K562 (cell line): ENCODE measurements around the gene SMIM30.

ENCODE experiments used
- ARHGAP35 ChIP-seq: fragments of 450-650 bp; IDR thresholded peaks from 2 replicates; pipeline ENCODE4 v1.6.1; 2018; ENCODE audit not compliant: partially characterized antibody
- CEBPB ChIP-seq: fragments of 450-650 bp; IDR thresholded peaks from 2 replicates; pipeline ENCODE4 v1.6.1; 2016; ENCODE audit warnings: missing genetic modification characterization, missing compliant biosample characterization
- CHCHD3 ChIP-seq: fragments of 250-450 bp; sonication (Bioruptor Pico); IDR thresholded peaks from 2 replicates; pipeline ENCODE4 v2.1.2; 2022; ENCODE audit warnings: mild to moderate bottlenecking
- DIDO1 ChIP-seq: fragments of 450-650 bp; IDR thresholded peaks from 2 replicates; pipeline ENCODE4 v1.6.1; 2016; ENCODE audit warnings: low read depth, missing biosample characterization, missing genetic modification characterization
- HDAC6 ChIP-seq: IDR thresholded peaks from 2 replicates; pipeline ENCODE4 v1.6.1; 2012; ENCODE audit warnings: low read depth, mild to moderate bottlenecking, control low read depth, inconsistent platforms, low read length, moderate library complexity
- MTF1 ChIP-seq: fragments of 250-450 bp; sonication (Bioruptor Pico); IDR thresholded peaks from 2 replicates; pipeline ENCODE4 v1.9.0; 2021; ENCODE audit warnings: moderate library complexity, mild to moderate bottlenecking, inconsistent platforms, borderline replicate concordance
- POLR2A ChIP-seq: fragments of 450-650 bp; conservative IDR thresholded peaks from 2 replicates; pipeline ENCODE4 v1.6.1; 2016
- RBFOX2 ChIP-seq: fragments of 200-400 bp; formaldehyde crosslinking; IDR thresholded peaks from 2 replicates; pipeline ENCODE4 v1.6.1; 2017; ENCODE audit warnings: low read depth, mild to moderate bottlenecking, low read length, moderate library complexity
- SMC3 ChIP-seq: conservative IDR thresholded peaks from 2 replicates; pipeline ENCODE4 v1.6.1; 2011; ENCODE audit warnings: low read depth, low read length, improper control_type of control experiment; ENCODE audit not compliant: insufficient read depth
- ZNF282 ChIP-seq: sonication (generic); formaldehyde crosslinking; IDR thresholded peaks from 2 replicates; pipeline ENCODE4 v1.8.1; 2023; ENCODE audit warnings: missing genetic modification reagents
- TF ChIP-seq, protein P1 (sequence below): IDR thresholded peaks from 2 replicates; pipeline ENCODE4 v1.6.1; 2011; ENCODE audit warnings: borderline replicate concordance, low read depth, mild to moderate bottlenecking, moderate library complexity, low read length; ENCODE audit not compliant: insufficient read depth, poor library complexity, severe bottlenecking
- TF ChIP-seq, protein P2 (sequence below), 3 experiments: IDR thresholded peaks in 2 of 3; conservative IDR thresholded peaks in 1 of 3; 2 replicates each; pipeline ENCODE4 v1.5.1; 2011 to 2012; ENCODE audit warnings: low read length in 3 of 3, mild to moderate bottlenecking in 3 of 3, control low read depth in 2 of 3, improper control_type of control experiment in 1 of 3, inconsistent platforms in 1 of 3, low read depth in 1 of 3, mixed read lengths in 1 of 3, moderate library complexity in 1 of 3; ENCODE audit not compliant: insufficient read depth in 2 of 3

DNA sequence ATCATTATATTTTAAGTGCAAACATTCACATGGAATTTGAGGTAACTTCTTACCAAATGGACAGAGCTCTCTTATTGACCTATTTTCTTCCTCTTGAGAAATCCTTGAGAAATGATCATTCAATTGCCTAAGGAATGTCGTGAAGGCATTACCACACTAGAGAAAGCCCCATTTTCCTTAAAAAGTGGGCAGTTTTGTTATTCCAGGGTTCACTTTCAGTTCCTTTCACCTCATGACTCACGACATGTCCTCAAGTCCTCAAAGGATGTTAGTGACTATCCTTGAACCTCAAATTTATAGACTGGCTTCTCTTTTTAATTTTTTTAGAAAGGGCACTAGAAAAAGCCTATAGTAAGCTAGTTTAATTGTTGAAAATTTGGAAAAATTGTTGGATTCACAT, 40.4 kb upstream of the SMIM30 start:
- TF ChIP-seq CEBPB (tag) (no peak), ZNF282 (no peak), DIDO1 (tag) (no peak), RBFOX2 (no peak), ARHGAP35 (no peak), MTF1 (CRISPR knock-in tag) (no peak), POLR2A (no peak), SMC3 (no peak), CHCHD3 (no peak), HDAC6 (no peak)
- TF ChIP-seq, protein P1, sequence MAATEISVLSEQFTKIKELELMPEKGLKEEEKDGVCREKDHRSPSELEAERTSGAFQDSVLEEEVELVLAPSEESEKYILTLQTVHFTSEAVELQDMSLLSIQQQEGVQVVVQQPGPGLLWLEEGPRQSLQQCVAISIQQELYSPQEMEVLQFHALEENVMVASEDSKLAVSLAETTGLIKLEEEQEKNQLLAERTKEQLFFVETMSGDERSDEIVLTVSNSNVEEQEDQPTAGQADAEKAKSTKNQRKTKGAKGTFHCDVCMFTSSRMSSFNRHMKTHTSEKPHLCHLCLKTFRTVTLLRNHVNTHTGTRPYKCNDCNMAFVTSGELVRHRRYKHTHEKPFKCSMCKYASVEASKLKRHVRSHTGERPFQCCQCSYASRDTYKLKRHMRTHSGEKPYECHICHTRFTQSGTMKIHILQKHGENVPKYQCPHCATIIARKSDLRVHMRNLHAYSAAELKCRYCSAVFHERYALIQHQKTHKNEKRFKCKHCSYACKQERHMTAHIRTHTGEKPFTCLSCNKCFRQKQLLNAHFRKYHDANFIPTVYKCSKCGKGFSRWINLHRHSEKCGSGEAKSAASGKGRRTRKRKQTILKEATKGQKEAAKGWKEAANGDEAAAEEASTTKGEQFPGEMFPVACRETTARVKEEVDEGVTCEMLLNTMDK = no peak
- TF ChIP-seq, protein P2, sequence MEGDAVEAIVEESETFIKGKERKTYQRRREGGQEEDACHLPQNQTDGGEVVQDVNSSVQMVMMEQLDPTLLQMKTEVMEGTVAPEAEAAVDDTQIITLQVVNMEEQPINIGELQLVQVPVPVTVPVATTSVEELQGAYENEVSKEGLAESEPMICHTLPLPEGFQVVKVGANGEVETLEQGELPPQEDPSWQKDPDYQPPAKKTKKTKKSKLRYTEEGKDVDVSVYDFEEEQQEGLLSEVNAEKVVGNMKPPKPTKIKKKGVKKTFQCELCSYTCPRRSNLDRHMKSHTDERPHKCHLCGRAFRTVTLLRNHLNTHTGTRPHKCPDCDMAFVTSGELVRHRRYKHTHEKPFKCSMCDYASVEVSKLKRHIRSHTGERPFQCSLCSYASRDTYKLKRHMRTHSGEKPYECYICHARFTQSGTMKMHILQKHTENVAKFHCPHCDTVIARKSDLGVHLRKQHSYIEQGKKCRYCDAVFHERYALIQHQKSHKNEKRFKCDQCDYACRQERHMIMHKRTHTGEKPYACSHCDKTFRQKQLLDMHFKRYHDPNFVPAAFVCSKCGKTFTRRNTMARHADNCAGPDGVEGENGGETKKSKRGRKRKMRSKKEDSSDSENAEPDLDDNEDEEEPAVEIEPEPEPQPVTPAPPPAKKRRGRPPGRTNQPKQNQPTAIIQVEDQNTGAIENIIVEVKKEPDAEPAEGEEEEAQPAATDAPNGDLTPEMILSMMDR (IDR thresholded peaks at IDR 0.05 in 2 of 3, conservative IDR thresholded peaks at IDR 0.05 in 1 of 3; ENCODE audit: insufficient read depth in 2 of 3, low read depth in 1 of 3, low read length in 3 of 3) = no peak
